ENCODE data around the gene PARP12.

Gene PARP12

DNA sequence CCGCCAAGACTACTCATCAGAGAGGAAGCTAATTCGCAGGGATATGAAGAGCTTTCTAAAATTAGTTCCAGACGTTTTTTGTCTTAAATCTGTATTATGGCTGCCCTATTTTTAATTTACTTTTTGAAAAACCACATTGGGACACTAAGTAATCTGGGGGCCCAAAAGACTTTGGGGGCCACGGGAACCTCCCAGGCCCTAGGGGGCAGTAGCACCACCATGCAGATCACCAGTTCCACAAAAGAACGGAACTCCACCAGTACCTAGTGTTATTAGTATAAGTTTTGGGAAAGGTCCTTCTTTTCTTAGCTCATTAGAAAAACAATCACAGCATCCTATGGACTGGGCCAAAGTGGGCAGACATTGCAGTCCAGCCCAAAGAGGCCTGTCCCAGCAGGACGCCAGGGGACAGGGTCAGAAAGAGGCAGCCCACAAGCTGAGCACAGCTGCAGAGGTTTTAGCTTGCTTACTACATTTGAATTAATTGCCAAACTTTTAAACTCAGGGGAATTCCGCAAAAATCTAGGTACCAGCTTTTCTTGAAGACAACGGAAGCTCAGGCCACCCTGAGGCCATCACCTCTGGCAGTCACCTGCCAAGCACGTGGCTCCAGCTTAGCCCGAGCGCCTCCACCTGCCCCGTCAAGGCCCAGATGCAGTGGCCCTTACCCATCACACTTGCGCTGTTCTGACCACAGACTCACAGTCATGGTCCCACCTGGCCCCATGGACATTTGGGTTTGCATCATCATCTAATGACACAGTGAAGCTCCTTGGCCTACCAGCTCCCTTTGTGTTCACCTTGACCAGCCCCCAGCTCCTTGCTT is 74.8 kb downstream of the PARP12 start:
- DNase-seq: no peak

DNA sequence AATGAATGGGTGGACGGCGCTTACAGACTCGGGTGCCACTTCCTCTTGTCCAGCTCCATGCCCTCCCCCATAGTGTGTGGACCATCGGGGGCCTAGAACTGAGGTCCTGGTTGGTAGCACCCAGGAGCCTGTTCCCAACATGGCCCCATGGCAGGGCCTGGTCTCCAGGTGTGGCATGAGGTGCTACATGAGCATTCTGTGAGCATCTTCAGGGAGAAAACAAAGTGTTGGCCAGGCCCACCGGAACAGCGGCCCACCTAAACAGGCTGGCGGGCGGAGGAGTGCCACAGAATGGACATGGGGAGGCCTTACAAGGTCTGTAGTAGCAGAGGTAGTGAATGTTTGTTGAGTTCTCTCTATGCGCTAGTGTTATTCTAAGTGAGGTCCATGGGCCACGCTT is 76.9 kb downstream of the PARP12 start:
- DNase-seq: no peak

DNA sequence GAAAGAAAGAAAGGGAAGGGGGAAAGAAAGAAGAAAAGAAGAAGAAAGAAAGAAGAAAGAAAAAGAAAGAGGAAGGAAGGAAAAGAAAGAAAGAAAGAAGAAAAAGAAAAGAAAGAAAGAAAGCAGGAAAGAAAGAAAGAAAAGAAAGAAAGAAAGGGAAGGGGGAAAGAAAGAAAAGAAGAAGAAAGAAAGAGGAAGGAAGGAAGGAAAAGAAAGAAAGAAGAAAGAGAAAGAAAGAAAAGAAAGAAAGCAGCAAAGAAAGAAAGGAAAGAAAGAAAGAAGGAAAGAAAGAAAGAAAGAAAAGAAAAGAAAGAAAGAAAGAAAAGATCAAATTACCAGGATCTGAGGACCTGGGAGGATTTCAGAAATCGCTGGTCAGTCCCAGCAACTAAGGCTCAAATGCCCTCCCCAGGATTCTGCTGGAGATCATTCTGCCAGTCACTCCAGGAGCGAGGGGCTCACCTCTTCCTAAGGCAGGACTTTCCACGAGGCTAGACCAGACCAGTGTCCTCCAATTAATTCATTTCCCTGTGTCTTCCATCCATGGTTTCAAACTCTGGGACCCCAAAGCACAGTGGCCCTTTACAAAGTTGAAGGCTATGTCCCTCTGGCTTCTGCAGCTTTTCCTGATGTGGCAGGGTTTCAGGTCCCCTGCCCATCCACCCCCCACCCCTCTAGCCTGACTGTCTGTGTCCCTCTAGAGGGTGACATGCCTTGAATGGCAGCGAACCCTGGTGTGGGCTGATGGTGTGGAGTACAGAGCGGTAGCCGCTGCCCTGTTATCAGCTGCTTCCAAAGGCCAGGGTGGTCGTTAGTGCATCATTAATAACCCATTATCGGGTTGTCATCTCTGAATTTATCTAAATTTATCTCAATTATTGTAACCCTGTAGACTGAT is 77.9 kb downstream of the PARP12 start:
- no peak for DNase-seq

DNA sequence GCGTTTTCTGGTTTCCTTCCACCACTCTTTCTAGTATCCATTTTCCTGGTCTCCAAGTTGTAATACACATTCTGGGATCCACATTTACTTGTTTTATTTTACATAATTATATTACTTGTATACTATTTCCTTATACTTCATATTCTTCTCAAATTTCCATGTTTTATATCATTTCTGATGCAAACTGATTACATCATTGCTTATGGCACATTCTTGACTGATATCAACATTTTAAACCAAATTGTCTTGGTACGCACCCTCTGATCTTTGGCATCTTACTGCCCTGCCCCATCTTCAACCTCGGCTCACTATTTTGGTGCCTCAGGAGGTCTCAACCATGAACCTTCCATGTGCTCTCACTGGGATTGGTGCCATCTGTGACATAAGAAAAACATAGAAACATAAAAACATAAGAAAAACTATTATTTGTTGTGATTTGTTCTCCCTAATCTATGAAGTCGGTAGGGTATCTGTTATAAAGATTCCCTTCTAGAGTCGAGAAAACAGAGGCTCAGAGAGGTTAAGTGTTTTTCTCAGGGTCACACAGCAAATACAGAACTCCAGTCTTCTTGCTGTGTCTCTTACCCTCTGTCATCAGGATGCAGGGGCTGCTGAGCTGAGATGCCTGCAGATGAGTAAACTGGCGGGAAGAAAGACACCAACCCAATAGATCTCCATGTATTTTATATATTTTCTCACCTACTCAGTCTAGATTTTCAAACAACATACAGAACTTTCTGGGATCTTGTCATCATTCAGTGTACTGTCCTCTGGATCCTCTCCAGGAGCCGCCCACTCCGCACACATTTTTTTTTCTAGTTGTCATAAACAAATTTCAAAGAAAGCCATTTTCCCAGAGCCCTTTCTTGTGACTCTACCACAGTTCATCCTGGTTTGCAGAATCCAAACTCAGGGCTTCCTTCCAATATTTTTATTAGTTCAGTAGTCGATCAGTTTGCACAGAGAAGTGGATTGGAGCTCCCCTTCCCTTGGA is 79.5 kb downstream of the PARP12 start:
- DNase-seq: no peak

DNA sequence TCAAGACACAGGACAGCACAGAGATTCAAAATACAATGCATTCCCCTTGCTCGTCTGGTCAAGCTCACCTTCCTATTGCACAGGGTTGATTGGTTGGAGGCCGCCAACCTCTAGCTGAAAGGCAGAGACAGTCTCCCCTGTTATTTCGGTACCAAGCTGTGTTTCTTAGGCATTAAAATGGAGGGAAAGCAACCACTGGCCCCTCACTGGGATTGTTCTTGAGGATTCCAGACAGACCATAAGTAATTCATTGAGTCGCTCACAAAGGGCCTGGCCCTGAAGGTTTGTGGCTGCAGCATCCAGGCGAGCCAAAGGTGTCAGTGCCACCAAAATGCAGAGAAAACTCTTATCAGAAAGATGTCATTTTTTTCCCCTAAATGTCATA is 81.2 kb downstream of the PARP12 start:
- DNase-seq: no peak

DNA sequence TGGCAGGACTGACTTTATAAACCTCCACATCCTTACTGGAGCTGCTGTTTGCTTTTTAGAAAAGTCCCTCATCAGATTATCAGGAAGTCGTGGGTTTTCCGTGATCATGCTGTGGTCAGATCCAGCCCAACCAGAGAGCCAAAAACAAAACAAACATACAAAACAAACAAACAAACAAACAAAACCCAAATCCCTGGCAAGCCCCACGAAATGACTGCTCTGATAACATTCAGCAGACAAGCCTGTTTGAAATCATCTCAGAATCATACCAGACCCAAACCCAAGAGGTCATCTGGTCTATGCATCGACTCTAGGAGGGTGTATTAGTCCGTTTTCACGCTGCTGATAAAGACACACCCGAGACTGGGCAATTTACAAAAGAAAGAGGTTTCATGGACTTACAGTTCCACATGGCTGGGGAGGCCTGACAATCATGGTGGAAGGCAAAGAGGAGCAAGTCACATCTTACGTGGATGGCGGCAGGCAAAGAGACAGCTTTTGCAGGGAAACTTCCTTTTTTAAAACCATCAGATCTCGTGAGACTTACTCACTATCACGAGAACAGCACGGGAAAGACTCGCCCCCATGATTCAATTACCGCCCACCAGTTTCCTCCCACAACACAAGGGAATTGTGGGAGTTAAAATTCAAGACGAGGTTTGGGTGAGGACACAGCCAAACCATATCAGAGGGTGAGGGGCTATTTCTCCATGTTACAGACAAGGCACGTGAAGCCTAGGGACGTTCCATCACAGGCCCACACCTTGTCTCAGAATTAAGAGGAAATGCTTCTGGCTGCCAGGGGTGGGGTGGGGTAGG is 85.7 kb downstream of the PARP12 start:
- DNase-seq: no peak

DNA sequence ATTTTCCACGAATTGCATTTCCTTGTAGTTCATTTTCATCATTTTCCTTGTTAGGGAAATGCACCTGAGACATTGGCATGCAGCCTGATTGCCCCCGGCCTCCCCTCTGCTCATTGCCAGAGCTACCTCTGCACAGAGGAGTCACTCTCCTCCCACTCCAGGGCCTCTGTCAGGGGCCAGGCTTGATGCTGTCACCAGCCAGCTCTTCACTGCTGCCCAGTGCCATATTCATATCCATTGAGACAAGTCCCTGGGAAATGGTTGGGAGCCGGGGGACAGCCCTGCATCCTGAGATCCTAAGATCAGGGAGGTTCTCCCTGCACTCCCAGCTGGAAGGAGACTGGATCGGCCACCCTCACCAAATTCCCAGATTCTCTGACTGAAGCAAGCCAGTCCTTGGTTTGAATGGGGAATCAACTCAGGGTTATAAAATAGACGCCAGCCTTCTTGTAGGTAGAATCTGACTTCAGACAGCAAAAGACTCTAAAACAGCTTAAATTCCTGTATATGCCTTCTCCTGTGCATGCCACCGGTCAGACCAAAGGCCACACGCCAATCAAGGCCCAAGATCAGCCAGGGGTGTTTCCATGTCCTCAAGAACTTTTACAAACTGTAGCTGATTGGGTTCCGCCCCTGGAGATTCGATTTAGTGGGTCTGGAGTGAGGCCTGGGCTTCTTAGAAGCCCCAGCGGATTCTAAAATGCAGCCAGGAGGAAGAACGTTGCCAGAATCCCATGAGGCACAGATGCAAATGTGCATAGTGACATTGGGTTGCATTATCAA is 86.5 kb downstream of the PARP12 start:
- no peak for DNase-seq

DNA sequence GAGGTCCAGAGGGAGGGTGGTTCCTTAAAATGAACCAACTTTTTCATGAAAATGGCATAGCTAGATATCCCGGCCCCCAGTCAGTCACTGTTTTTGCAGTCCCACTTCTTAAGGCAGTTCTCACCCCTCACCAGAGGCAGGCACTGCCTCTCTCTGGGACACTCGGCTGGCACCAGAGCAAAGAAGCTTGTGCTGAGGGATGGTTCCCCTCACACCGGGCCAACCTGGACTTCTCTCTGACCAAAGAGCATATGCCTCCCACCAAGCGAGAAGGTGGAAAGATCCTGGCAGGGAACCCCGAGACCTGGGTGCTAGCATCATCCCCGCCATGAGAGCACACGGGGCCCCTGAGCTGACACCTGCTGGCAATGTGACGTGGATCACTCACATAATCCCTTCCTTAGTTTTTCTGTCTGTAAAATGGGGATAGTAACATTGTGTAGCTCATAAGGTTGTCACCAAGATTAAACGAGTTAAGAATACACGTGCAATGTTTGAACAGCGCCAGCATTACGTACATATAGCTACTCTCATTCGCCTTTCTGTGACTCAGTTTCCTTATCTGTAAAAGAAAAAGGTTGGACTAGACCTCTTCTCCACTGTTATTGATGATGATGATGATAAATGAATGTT is 88.5 kb downstream of the PARP12 start:
- no peak for DNase-seq

All from effector CD8-positive, alpha-beta T cell (primary cell).